Thyroid gland (tissue), 4 donors: ENCODE data around the gene TAT.
A peak's percentile ranks its signal among the peaks of the same experiment; 100 is the strongest.

Experiments used
- CTCF ChIP-seq, 6 experiments: fragments of 200-600 bp in 3 of 6; fragments of 450-650 bp in 3 of 6; sonication (generic) in 3 of 6; IDR thresholded peaks; one replicate each; pipeline ENCODE4 v1.5.1; 2016 to 2019; ENCODE audit warnings: antibody characterized with exemption in 6 of 6, mild to moderate bottlenecking in 2 of 6, inconsistent platforms in 1 of 6, moderate library complexity in 1 of 6
- POLR2A ChIP-seq, 2 donors: fragments of 450-650 bp; IDR thresholded peaks; one replicate each; pipeline ENCODE4 v1.6.1; 2017; ENCODE audit warnings: antibody characterized with exemption in 2 of 2, mild to moderate bottlenecking in 2 of 2, moderate library complexity in 1 of 2

GRCh38 chr16:71568551-71568950, 8.3 kb downstream of the TAT start:
- TF ChIP-seq CTCF (IDR thresholded peaks at IDR 0.05), result peak in 1 of 6 experiments; percentile 25
- peak in 1 of 2 donors; percentile 17 for TF ChIP-seq POLR2A (IDR thresholded peaks at IDR 0.05)
